GM21619 (cell line): ENCODE measurements around the gene SLC12A7.
"Not testable (repeated sequence)": the region's sequence is repeated elsewhere in the genome, so short reads cannot be mapped to it uniquely, and the experiment has no call there.

ENCODE experiments used
- ATAC-seq: cut with Tn5 transposase; IDR thresholded peaks from one replicate; pipeline ENCODE4 v1.9.1; 2021; ENCODE audit not compliant: unreplicated experiment

The SLC12A7 gene

DNA sequence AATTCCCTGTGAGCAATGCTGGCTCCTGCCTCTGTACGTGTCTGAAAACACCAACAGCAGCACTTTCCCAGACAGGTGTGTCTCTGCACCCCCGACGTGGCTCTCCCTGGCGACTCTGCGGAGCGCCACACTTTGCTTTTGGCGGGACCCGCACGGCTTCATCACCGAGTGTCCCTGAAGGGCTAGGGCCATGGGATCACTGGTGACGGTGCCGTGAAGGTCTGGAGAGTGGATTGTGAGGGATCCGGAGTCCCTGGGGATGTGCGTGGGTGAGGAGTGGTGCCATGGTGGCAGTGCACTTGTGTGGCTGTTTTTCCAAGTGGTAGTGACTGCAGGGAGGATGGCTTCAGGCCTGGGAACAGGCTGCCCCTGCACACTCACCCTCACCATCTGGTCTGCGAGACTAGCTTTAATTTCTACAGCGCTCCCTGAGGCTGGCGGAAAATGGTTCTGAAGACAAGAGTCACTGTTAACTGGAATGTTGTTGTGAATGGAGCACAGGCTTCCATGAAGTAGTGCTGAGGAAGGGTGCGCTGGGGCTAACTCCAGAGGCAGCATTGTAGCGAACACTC, 100.0 kb downstream of the SLC12A7 start:
- no peak for ATAC-seq

DNA sequence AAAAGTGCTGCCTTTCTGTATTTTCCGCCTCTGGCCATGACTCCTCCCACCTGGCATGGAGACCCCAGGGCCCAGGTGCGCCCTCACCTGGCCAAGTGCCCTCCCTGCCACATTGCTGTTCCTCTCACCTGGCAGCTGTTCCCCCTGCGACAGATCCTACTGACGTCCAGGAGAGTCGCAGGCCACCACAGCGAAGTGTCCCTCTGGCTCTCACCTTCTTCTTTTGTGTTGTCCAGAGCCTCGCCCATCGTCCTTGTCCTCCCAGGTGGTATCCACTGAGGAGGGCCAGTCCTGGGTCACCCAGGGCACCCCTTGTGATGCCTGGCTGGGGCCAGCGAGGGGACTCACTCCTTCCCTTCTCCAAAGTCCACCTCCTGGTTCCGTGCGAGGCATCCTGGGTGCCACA, 100.6 kb downstream of the SLC12A7 start:
- no peak for ATAC-seq

DNA sequence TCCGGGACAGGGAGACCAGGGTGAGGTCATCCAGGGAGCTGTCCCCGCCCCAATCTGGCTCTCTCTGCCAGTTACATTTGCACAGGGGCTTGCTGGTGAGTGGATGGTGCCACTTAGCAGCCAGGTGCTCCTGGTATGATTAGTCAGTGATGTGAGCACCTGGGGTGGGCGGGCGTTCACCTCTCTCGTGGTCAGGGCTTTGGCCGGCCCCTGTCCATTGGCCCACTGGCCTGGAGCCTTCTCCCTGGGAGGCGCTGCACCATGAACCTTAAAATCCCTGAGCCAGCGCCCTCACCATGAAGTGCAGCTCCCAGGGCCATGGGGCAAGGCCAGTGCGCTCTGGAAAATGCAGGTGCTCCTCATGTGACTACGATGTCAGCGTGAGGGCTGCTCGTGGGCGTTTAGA, 101.2 kb downstream of the SLC12A7 start:
- no peak for ATAC-seq

DNA sequence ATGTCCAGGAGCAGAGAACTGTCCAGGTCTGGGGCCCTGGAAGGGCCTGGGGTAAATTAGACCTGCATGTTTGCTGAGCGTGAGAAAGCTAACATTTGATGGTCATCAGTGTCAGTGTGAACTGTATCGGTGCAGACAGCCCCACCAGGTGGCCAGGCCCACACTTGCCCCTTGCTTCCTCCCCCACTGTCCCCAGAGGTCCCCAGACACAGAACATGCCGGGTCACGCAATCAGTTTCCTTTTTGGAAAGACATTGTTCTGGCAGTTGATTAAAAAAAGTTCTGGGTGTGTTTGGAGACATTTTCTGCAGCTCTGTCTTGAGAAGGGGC, 101.7 kb downstream of the SLC12A7 start:
- ATAC-seq: no peak

DNA sequence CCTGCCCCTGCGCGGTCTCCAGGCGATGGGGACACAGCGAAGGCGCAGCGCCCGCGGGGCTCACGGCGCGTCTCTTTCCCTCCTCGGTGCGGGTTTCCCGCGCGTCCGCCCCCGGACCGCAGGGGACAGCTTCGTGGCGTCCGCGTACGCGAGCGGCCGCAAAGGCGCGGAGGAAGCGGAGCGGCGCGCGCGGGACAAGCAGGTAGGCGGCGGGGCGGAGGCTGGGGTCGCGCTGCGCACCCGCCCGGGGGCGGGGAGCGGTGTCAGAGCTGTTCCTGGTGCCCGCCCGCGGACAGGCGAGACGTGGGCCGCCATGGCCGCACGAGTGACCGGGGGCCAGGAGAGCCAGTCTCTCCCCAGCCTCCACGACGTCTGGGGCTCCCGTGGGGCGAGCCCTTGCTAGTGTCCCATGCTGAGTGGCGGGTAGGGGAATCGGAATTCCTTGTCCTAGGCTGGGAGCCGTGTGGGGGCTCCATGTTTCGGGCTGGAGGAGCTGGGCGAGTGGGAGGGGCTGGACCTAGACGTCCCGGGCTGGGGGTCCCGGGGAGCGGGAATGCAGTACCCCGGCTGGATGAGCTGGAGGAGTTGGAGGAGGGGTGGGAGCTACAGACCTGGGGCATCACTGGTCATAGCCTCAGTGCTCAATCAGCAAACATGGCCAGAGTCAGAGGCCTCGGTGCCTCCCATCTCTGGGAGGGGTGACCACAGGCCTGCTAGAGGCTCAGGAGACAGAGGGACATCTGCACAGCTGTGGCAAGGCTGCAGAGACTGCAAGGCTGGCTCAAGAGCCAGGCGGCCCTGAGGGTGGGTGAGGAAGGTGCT, 102.3 kb downstream of the SLC12A7 start:
- ATAC-seq: no peak

DNA sequence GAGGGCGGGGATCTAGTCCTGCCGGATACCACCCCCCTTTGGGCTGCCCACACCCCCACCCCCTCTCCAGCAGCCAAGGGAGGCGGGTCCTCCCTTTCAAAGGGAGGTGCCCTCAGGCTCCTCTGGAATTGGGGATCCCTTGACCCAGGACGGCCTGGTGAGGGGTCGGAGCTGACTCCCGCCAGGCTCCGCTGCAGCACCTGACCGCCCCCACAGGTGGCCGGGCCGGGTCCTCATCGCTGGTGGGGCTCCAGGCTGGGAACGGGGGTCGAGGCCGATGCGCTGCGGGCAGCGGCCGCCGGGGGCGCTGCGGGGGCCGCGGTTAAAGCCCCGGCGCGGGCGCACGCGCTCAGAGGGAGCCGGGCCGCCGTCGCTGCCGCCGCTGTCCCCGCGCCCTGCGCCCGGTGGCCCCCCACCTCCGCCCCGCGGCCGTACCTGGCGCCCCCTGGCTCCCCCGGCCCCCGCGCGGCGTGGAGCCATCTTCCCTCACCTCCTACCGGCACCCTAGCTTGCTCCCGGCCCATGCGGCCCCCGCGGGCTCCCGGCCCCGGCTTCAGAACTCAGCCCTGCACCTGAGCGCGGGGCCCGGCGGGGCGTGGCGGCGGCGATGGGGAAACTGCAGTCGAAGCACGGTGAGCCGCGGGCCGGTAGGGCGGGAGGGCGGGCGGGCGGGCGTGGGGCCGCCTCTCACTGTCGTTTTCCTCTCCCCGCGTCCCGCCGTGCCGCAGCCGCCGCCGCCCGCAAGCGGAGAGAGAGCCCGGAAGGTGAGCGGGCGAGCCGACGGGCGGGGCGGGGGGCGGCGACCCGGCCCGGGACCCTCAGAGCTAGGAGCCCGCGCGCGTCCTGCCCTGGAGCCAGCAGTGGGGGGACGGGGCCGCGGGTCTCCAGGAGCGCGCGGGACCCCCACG, 103.2 kb downstream of the SLC12A7 start, which contains the start of gene NKD2:
Gene NKD2 (plus strand): TSS at position 352 of the 908 bp plus-strand sequence. CDS start 256 bp downstream, at position 608.
- ATAC-seq: no peak

DNA sequence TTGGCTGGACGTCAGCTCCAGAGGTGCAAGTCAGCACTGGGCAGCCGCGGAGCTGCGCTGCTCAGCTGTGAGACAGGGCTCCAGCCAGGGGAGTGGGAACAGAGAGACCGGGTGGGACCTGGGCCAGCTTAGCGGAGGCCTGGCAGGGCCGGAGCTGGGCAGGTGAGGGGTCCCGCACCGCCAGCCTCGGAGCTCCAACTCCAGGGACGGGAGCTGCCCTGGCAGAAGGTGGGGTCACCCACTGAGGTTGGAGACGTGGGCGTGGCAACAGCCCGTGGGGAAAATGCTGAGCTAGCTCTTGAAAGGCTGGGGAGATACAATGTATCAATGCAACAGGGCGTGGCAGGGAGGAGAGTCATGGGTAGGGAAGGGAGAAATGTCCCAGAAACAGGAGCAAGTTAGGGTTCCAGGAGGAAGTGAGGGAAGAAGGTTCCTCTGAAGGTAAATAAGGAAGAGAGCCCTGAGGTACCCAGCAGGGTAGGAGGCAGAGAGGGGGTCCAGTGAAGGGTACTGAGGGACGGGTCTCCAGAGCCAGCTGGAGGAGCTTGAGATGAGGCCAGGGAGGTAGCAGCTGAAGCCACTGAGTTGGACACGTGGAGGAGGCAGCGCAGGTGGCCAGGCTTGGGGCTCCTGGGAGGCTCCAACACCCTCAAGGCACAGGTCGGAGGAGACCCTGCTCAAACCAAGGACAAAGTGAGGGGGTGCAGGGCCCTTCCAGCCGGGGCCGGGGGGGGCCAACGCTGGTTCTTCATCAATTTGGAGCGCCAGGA, 104.0 kb downstream of the SLC12A7 start:
- ATAC-seq: no peak

DNA sequence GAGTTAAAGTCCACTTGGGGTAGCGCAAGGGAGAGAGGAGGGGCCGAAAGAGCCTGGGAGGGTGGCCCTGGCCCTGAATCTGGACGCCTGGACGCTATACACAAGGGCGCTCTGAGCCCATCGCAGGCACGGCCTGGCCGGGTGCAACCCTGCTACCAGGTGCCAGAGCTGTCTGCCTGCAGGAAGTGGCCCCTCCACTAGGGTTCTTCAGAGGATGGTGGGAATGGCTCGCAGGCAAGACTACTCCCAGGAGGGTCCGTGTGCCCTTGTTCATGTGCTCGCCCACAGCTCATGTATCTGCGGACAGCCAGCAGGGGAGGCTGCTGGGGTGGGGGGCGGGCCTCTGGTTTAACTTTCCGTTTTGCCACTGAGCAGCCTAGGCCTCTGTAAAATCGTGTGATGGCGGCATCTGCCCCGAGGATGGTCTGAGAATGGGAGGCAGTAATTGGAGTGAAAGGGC, 104.6 kb downstream of the SLC12A7 start:
- no peak for ATAC-seq

DNA sequence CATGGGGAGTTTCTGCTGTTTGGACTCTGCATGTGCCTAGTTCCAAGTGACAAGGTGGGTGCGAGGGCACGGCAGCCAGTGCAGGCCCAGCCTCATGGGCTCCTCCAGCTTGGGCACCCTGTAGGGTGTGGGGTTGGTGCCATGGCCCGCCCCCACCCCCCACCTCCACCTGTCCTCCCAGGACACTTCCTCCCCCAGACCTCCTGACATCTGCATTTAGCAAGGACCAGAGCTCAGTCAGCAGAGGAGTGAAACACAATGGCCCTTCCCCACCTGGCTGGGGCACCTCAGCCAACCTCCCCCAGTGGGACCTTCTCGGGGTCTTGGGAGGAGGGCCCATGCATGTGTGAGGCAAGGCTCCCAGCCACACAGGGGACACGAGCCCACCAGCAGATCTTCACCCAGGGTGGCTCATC, 105.2 kb downstream of the SLC12A7 start:
- no peak for ATAC-seq

DNA sequence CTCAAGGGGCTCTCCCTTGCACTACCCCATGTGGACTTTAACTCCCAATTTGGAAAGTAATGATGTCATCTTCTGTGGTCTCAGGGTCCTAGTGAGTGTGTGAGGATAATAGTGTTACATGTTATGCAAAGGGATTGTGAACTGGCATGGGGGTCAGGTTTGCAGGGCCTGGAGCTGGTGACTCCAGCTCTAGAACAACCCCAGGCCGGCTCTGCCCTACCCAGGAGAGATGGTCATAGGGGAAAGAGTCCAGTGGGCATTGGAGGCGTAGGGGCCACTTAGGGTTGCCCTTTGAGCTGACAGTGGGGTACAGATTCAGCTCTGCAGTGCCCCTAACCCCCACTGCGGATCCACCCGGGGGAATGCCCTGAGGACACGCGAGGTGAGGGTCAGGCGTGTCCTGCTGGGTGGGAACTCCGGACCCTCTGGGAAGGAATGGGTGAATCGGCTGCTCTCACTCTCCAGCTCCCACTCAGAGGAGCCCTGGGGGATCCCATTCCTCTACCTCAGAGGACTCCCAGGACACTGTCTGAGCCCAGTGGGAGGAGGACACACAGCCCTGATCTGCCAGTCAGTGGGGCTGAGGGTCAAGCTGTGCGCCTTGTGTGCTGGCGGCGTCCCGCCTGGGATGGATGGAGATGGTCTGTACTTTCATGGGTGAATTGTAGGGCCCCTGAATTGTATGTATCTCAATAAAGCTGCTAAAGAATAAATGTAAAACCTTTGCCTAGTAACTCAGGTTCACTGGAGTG, 105.8 kb downstream of the SLC12A7 start:
- ATAC-seq: no peak

DNA sequence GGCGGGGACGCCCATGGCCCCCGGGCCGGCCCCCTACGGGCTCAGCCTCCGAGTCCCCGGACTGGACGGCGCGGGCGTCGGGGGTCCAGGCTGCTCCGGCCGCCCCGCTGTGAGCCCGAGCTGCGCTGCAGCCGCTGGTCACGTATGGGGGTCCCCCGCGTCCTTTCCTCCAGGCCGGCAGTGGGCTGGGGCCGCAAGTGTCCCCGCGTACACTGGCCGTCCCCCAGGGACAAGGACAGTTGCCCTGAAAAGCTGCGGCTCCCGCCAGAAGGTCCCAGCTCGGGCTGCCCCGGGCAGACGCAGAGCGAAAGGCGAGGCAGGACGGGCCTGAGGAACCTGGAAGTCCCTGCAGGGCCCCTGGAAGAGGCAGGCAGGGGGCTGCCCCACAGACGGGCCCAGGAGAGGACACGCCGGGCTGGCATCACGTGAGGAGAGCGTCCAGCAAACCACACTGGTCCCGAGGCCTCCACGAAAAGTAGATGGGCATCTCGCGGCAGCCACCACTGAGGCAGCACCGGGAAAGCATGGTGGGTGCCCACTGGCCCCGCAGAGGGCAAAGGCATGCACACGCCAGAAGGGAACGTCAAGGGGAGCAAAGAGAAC, 106.5 kb downstream of the SLC12A7 start:
- no peak for ATAC-seq

DNA sequence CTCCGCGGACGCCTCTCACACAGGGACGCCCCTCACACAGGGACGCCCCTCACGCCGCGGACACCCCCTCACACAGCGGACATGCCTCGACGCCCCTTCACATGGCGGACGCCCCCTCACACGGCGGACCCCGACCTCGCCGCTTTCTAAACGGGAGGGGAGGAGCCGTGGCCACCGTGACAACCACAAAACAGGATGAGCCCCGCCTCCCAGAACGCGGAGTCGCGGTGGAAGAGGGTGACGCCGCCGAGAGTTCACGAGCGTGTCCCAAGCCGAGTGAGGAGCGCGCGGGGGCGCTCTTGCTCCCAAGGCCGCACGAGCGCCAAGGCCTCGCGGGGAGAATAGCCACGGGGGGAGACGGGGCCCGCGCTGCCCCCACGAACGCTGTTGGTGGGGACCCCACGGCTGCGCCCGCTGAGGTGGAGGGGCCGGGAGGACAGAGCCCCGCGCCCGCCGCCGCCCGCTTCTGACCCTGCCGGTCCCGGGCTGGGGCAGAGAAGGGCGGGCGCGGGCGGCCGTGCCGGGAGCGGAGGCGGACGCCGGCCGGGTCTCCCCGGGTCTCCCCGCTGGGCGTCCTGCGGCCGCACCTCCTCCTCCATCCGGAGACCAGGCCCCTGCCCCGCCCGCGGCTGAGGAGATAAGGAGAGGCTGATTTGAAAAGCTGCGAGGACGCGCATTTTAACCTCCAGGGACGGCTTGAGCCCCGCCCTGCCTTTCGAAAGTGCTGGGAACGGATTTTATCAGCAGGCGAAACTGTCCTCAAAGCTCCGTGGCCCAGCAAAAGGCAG, 107.2 kb downstream of the SLC12A7 start:
- ATAC-seq: peak; percentile 43

DNA sequence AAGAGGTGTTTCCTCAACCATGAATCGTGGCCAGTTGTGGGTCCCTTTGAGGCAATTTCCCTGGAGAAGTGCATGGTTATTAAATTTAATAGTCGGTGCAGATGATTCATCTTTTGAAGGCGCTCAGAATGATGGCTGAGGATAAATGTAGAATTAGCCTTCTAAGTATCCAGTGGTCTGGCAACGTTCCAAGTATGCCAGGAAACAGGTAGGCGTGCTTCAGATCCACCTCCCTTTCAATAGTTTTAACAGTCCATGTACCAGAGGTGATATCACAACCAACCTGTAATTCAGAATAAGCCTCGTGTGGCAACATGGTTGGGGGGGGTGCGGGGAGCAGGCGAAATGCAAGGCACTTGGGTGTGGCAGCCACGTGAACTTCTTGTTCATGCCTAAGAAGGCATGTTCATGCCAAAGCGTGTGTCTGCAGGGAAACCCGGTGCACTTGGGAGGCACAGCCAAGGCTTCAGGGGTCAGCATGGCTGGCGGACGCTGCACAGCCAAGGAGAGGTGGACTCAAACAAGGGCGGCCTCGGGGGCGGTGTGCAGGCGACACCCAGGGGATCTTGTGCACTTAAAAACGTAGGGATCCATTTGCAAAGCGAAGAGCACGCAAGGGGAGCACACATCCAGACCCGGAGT, 108.4 kb downstream of the SLC12A7 start:
- no peak for ATAC-seq

DNA sequence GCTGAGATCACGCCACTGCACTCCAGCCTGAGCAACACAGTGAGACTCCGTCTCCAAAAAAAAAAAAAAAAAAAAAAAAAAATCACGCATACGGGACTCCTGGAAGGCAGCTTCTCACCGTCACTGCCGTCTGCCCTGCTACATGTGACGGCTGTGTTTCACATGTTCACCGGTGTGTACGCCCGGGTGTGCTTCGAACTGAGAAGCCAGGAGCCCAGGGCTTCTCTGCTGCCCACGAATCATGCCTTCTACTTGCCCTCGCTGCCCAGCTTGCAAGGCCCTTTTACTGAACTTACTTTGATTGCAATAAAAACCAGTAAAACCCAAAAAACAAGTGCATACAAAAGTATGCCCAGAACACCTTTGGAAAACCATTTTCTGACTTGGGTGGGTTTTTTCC, 109.0 kb downstream of the SLC12A7 start:
- no peak for ATAC-seq

DNA sequence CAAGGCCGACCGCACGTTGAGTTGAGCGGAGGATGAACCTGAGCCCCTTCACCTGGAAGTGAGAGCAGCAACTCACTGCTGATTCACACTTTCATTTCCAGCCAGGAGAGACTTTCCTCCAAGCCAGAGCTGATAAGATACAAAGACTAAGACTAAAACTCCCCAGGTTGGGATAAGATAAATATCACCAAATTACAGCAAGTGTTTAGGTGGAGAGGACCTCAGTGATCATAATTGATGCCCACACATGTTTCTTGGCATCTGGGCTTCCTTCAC, 109.7 kb downstream of the SLC12A7 start:
- ATAC-seq: no peak

DNA sequence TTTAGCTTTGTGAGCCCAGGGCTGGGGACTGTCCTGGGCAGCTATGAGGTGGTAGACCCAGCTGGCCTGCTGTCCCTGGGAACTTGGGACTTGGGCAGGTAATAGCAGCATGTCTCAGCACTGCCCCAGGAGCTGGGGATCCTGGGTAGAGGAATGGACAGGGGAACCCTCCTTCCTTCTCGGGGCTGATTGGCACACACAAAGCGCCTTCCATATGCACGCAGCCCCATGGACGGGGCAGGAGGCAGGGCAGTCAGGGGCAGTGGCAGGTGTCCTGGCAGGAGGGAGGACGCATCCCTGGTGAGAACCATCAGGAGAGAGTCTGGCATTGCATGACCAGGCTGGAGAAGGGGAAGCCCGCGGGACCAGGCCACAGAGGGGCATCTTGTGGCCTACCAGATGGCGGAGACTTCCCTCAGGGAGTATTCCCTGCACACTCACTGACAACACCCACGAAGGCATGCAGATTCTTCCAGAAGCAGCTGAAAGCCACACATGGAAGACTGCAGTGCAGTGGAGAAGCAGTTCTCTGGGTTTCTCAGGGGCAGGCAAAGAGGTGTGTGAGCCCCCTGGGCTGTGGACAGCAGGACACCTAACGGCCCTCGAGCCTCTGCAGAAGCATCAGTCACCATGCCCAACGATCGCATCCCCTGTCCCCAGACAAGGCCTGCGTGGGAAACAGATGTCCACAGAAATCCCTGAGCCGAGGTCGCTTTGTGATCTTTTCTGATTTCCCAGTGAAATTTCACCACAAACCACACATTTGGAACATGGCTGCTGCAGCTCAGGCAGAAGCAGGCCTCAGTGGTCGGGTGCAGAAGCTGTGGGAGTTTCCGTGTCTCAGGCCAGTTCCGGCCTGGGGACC, 110.2 kb downstream of the SLC12A7 start:
- no peak for ATAC-seq

DNA sequence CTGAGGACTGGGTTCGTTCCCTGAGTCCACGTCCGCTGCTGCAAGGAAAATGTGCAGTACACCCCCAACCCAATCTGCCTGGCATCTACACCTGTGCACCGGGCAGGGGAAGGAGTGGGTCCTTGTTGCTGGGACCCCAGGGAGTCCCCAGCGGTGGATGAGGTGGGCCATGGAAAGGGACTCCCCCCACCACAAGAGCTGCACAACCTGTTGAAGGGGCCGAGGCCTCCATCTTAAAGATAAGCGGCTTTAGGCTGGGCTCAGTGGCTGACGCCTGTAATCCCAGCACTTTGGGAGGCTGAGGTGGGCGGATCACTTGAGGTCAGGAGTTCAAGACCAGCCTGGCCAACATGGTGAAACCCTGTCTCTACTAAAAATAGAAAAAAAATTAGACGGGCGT, 111.0 kb downstream of the SLC12A7 start:
- not testable (repeated sequence) for ATAC-seq
